HCT116 (cell line): ENCODE measurements around the gene SPEM3. TPM values are rescaled to one million over a fixed set of nuclear protein-coding genes. Genes with fewer than 3 reads are reported as not detected.

ENCODE experiments used
- ATAC-seq: fragments of 200-7000 bp; cut with Tn5 transposase; 2 replicates; pipeline ENCODE4 v1.9.1; 2020; ENCODE audit warnings: mild to moderate bottlenecking, moderate library complexity
- BruUV-seq: library from RNA; stranded (reverse); fragments of 400-500 nt; replicated peaks from 2 replicates; lab custom pipeline; 2021; lab: Mats Ljungman, UMichigan
- CTCF ChIA-PET: fragments of 300-600 bp; sonication (Branson Sonifier 250); formaldehyde crosslinking; loops from one replicate; lab custom pipeline; 2021; ENCODE audit warnings: antibody characterized with exemption; lab: Charles Lee
- POLR2A ChIA-PET: fragments of 300-600, 350-600 bp; sonication (Branson Sonifier 250); formaldehyde crosslinking; loops from one replicate; lab custom pipeline; 2021; ENCODE audit warnings: antibody characterized with exemption; lab: Charles Lee
- RAD21 ChIA-PET, 2 experiments: fragments of 300-600 bp; sonication (Branson Sonifier 250); formaldehyde crosslinking; loops; one replicate each; lab custom pipeline; 2023; ENCODE audit warnings: low total read pairs in 2 of 2; ENCODE audit not compliant: uncharacterized antibody in 2 of 2, unreplicated experiment in 2 of 2, low non-redundant PET in 1 of 2; lab: Charles Lee
- DNase-seq: peaks from one replicate; pipeline ENCODE4 v3.0.0-alpha.2; 2010; ENCODE audit warnings: low read depth, low spot score
- H2AFZ ChIP-seq: fragments of 200-600 bp; shearing (Covaris generic), sonication (generic); 2 replicates; pipeline ENCODE4 v1.6.1; 2017; ENCODE audit warnings: low read depth, mixed run types, mixed read lengths, antibody characterized with exemption, low read length; ENCODE audit not compliant: poor library complexity, severe bottlenecking
- H3K27ac ChIP-seq: 2 replicates; pipeline ENCODE4 v1.5.1; 2012; ENCODE audit warnings: low read depth, low read length
- H3K27me3 ChIP-seq: fragments of 200-600 bp; sonication (generic); 2 replicates; pipeline ENCODE4 v1.6.1; 2016; ENCODE audit warnings: mixed run types, low read length, mixed read lengths; ENCODE audit not compliant: insufficient read depth
- H3K36me3 ChIP-seq, 2 experiments: fragments of 200-500 bp in 1 of 2; fragments of 200-600 bp in 1 of 2; sonication (Bioruptor generic) in 1 of 2; sonication (generic) in 1 of 2; 2 replicates each; pipeline versions ENCODE4 v1.5.1 to v1.6.1; 2014 to 2016; ENCODE audit warnings: low read length in 2 of 2, inconsistent platforms in 1 of 2, mixed read lengths in 1 of 2, mixed run types in 1 of 2; ENCODE audit not compliant: insufficient read depth in 2 of 2, control insufficient read depth in 1 of 2
- H3K4me1 ChIP-seq, 2 experiments: fragments of 200-600 bp in 1 of 2; sonication (generic) in 1 of 2; 2 replicates each; pipeline versions ENCODE4 v1.5.1 to v1.6.1; 2012 to 2017; ENCODE audit warnings: low read length in 2 of 2, inconsistent platforms in 1 of 2, mild to moderate bottlenecking in 1 of 2, mixed read lengths in 1 of 2, mixed run types in 1 of 2, moderate library complexity in 1 of 2; ENCODE audit not compliant: insufficient read depth in 2 of 2, control insufficient read depth in 1 of 2
- H3K4me2 ChIP-seq: fragments of 200-600 bp; sonication (generic); 2 replicates; pipeline ENCODE4 v1.6.1; 2017; ENCODE audit warnings: mixed run types, low read length, mixed read lengths
- H3K4me3 ChIP-seq, 2 experiments: fragments of 200-600 bp in 1 of 2; sonication (generic) in 1 of 2; replicated peaks in 1 of 2; 2 replicates each; pipeline ENCODE4 v1.5.1; 2011 to 2016; ENCODE audit warnings: low read length in 2 of 2, control low read depth in 1 of 2, low read depth in 1 of 2, mild to moderate bottlenecking in 1 of 2, mixed read lengths in 1 of 2, mixed run types in 1 of 2
- H3K79me2 ChIP-seq: fragments of 200-600 bp; sonication (generic); 2 replicates; pipeline ENCODE4 v1.6.1; 2017; ENCODE audit warnings: mild to moderate bottlenecking, mixed run types, low read length, moderate library complexity, mixed read lengths; ENCODE audit not compliant: insufficient read depth
- H3K9ac ChIP-seq: fragments of 200-600 bp; sonication (generic); 2 replicates; pipeline ENCODE4 v1.6.1; 2016; ENCODE audit warnings: low read length, mixed read lengths
- H3K9me2 ChIP-seq: fragments of 200-600 bp; sonication (generic), shearing (Covaris generic); 2 replicates; pipeline ENCODE4 v1.6.1; 2017; ENCODE audit warnings: mixed run types, mild to moderate bottlenecking, moderate library complexity; ENCODE audit not compliant: insufficient read depth
- H3K9me3 ChIP-seq, 2 experiments: fragments of 200-500 bp in 1 of 2; fragments of 200-600 bp in 1 of 2; sonication (Bioruptor generic) in 1 of 2; sonication (generic) in 1 of 2; 2 replicates each; pipeline ENCODE4 v1.6.1; 2014 to 2017; ENCODE audit warnings: low read length in 2 of 2, mixed read lengths in 2 of 2, inconsistent platforms in 1 of 2, low read depth in 1 of 2, mild to moderate bottlenecking in 1 of 2, mixed run types in 1 of 2, moderate library complexity in 1 of 2; ENCODE audit not compliant: control insufficient read depth in 1 of 2, insufficient read depth in 1 of 2
- H4K20me1 ChIP-seq: fragments of 200-600 bp; sonication (generic), shearing (Covaris generic); 2 replicates; pipeline ENCODE4 v1.6.1; 2017; ENCODE audit warnings: mixed run types, mild to moderate bottlenecking, moderate library complexity; ENCODE audit not compliant: insufficient read depth
- CBX3 ChIP-seq: IDR thresholded peaks from 2 replicates; pipeline ENCODE4 v1.6.1; 2012; ENCODE audit warnings: low read depth
- ELF1 ChIP-seq: IDR thresholded peaks from 2 replicates; pipeline ENCODE4 v1.6.1; 2012; ENCODE audit warnings: low read depth, borderline replicate concordance
- EZH2 ChIP-seq: fragments of 200-600 bp; sonication (generic); IDR thresholded peaks from 2 replicates; pipeline ENCODE4 v1.6.1; 2017; ENCODE audit warnings: antibody characterized with exemption, mixed run types
- EZH2phosphoT487 ChIP-seq: fragments of 200-600 bp; IDR thresholded peaks from 2 replicates; pipeline ENCODE4 v1.6.1; 2018; ENCODE audit warnings: antibody characterized with exemption, borderline replicate concordance
- FOSL1 ChIP-seq: IDR thresholded peaks from 2 replicates; pipeline ENCODE4 v1.6.1; 2012; ENCODE audit warnings: low read depth
- MAX ChIP-seq: IDR thresholded peaks from 2 replicates; pipeline ENCODE4 v1.6.1; 2012
- POLR2A ChIP-seq: IDR thresholded peaks from 2 replicates; pipeline ENCODE4 v1.7.0; 2011; ENCODE audit warnings: borderline replicate concordance; ENCODE audit not compliant: insufficient read depth, insufficient read length; ENCODE audit errors: extremely low read depth
- REST ChIP-seq: IDR thresholded peaks from 2 replicates; pipeline ENCODE4 v1.6.1; 2012; ENCODE audit warnings: low read depth
- SIN3A ChIP-seq: IDR thresholded peaks from 2 replicates; pipeline ENCODE4 v1.6.1; 2012; ENCODE audit warnings: low read depth
- SRF ChIP-seq: IDR thresholded peaks from 2 replicates; pipeline ENCODE4 v1.6.1; 2012; ENCODE audit warnings: low read depth
- TCF7L2 ChIP-seq: IDR thresholded peaks from 2 replicates; pipeline ENCODE4 v1.7.0; 2011; ENCODE audit warnings: borderline replicate concordance, inconsistent platforms; ENCODE audit not compliant: insufficient read depth, insufficient read length; ENCODE audit errors: extremely low read depth
- YY1 ChIP-seq: IDR thresholded peaks from 2 replicates; pipeline ENCODE4 v1.6.1; 2011; ENCODE audit warnings: low read length, low read depth, moderate library complexity, mild to moderate bottlenecking; ENCODE audit not compliant: insufficient replicate concordance; ENCODE audit errors: extremely low read depth
- ZBTB33 ChIP-seq: IDR thresholded peaks from 2 replicates; pipeline ENCODE4 v1.6.1; 2011; ENCODE audit warnings: mild to moderate bottlenecking, low read length, moderate library complexity; ENCODE audit not compliant: insufficient replicate concordance; ENCODE audit errors: extremely low read depth
- ZFX ChIP-seq: fragments of 450-650 bp; IDR thresholded peaks from 2 replicates; pipeline ENCODE4 v1.6.1; 2017
- intact Hi-C: fragments of 100-400 bp; cut with micrococcal nuclease; formaldehyde crosslinking; loops from 2 replicates; pipeline ENCODE4 v1.10.0; 2022
- total RNA-seq: library from RNA; stranded (reverse); gene quantifications from one replicate; pipeline ENCODE4 v1.2.1, GENCODE V29; 2021; ENCODE audit not compliant: unreplicated experiment

SPEM3 gene
- total RNA-seq, 1 experiment from 2014 or later: not detected

GRCh38 chr17:7466639-7467341, 38.1 kb downstream of the SPEM3 start (continued):
- TF ChIP-seq TCF7L2: no peak
- TF ChIP-seq MAX: no peak
- no peak for TF ChIP-seq EZH2
- TF ChIP-seq ZFX: no peak
- TF ChIP-seq EZH2phosphoT487: no peak
- no peak for TF ChIP-seq REST
- no peak for TF ChIP-seq ELF1
- TF ChIP-seq, all 23 proteins: peak for 0

GRCh38 chr17:7467498-7467897, 38.8 kb downstream of the SPEM3 start:
- intact Hi-C loops: no loop called here
- H3K4me2 ChIP-seq: no peak overlapping the region
- H3K4me3 ChIP-seq: no peak overlapping the region
- H3K79me2 ChIP-seq: peaks cover 4% of the 10 kb centered on the region; the same call in 1 of the 2 replicates
- H3K27me3 ChIP-seq: no peaks in the 10 kb centered on the region
- no peak overlapping the region for H3K9ac ChIP-seq
- ChIA-PET RAD21 (no interaction called here), POLR2A (no interaction called here), CTCF (no interaction called here)
- DNase-seq (no peak), ATAC-seq (no peak)
- no peaks in the 10 kb centered on the region for H4K20me1 ChIP-seq
- H3K9me3 ChIP-seq: no peaks in the 10 kb centered on the region
- peaks cover 0 to 5% of the 10 kb centered on the region in 2 experiments; a peak in 1 of 4 replicates for H3K4me1 ChIP-seq
- no peak overlapping the region for H2AFZ ChIP-seq
- no TSS peak for BruUV-seq
- H3K9me2 ChIP-seq: no peaks in the 10 kb centered on the region
- no peak overlapping the region for H3K27ac ChIP-seq
- no peaks in the 10 kb centered on the region; a peak in 2 of 4 replicates for H3K36me3 ChIP-seq
- TF ChIP-seq SRF: no peak
- no peak for TF ChIP-seq YY1
- no peak for TF ChIP-seq REST
- TF ChIP-seq FOSL1: no peak
- no peak for TF ChIP-seq ELF1
- TF ChIP-seq CBX3: no peak
- no peak for TF ChIP-seq ZBTB33
- no peak for TF ChIP-seq SIN3A
- TF ChIP-seq ZFX: no peak
- TF ChIP-seq MAX: no peak
- TF ChIP-seq POLR2A: no peak
